LoVo (cell line): Measurements from ENCODE around the gene VAMP4.

Experiments used
- DNase-seq: peaks from one replicate; pipeline ENCODE4 v3.0.0-alpha.2; 2016; ENCODE audit warnings: low spot score

VAMP4 gene

GRCh38 chr1:171652234-171652822, 89.5 kb downstream of the VAMP4 start, which contains the start of gene MYOC:
Gene MYOC, minus strand, starts transcription at chr1:171652688. Its CDS starts 77 bp downstream, at chr1:171652611.
- no peak for DNase-seq
